Measurements from ENCODE around the gene TIMM13.
"Not testable (repeated sequence)": the region's sequence is repeated elsewhere in the genome, so short reads cannot be mapped to it uniquely, and the experiment has no call there.

TIMM13 gene

DNA sequence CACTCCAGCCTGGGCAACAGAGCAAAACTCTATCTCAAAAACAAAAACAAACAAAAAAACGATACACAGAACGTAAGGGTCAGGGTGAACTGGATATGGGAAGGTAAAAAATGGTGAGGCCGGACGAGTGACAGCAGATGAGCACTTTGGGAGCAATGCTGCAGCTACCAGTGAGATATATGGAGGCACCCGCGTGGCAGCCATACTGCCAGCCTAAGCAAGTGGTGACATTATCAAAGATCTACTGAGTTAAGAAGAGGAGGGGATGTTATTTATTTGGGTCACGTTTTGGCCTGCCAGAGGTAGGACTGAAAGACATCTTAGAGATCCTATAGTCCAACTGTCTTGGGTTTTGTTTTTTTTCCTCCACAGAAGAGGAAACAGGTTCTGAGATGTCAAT is 14.2 kb downstream of the TIMM13 start:
- DNase-seq, result no peak

DNA sequence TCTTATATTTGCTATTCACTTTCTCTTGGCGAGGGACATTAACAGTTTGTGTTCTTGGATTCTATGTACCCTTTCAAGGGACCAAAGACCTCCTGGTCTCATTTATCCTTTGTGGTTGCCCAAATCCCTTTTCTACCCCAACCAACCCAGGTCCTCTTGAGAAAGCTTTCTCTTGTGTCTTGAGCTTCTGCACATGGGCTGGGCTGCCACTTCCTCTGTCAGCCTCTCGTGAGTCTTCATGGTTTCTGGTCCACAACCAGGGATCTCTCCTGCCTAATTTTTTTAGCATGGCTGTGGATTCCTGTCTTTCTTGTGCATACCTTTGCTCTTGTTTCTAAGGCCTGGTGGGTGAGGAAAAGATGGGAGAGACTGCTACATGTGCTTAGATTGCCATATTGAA is 14.9 kb downstream of the TIMM13 start:
- DNase-seq, result no peak

GRCh38 chr19:2411709-2412108 is 15.7 kb downstream of the TIMM13 start:
- DNase-seq, result no peak

- no peak for DNase-seq
Measured at GRCh38 chr19:2410023-2410422, 17.4 kb downstream of the TIMM13 start.

- no peak for DNase-seq
Measured at GRCh38 chr19:2409352-2409912, 18.0 kb downstream of the TIMM13 start.

DNA sequence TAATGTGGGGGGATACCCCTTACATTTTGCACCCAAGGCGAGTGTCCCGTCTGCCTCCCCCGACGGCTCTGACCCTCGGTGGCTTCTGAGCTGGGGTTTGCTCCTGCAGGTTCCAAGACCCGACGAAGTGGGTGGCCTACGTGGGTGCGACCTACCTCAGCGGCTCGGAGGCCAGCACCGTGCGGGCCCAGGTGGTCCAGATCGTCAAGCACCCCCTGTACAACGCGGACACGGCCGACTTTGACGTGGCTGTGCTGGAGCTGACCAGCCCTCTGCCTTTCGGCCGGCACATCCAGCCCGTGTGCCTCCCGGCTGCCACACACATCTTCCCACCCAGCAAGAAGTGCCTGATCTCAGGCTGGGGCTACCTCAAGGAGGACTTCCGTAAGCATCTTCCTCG is 19.1 kb downstream of the TIMM13 start:
- no peak for DNase-seq

GRCh38 chr19:2399582-2399981 is 27.8 kb downstream of the TIMM13 start:
- DNase-seq, result no peak

DNA sequence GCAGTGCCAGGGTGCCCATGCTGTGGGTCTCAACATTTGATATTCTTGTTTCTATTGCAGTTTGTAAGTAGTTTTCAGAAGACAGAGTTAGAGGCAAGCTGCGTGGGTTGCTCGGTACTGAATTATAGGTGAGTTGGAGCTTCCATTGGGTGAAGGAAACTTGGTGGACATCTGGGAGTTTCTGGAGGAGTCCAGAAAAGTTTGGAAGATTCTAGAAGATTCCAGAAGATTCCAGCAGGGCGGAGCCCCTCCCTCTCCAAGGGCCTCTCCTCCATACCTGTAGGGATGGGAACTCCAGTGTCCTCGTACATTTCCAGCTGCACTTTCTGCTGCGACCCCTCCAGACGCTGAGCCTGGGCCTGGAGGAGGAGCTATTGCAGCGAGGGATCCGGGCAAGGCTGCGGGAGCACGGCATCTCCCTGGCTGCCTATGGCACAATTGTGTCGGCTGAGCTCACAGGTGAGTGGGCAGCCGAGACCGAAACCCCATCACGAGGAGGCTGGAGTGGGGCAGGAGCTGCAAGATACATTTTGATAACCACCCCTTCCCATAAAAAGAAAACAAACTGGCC is 28.6 kb downstream of the TIMM13 start:
- DNase-seq, result no peak

DNA sequence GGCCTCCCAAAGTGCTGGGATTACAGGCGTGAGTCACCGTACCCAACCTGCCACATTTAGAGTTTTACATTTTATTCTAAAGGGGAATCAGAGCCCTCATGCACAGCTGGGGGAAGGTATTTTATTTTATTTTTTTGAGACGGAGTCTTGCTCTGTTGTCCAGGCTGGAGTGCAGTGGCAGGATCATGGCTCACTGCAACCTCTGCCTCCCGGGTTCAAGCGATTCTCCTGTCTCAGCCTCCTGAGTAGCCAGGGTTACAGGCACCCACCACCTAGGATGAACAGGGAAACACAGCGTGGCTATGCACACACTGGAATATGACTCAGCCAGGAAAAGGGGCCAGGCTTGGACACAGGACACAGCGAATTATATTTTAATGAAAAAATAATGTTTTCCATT is 30.2 kb downstream of the TIMM13 start:
- DNase-seq, result not testable (repeated sequence)

DNA sequence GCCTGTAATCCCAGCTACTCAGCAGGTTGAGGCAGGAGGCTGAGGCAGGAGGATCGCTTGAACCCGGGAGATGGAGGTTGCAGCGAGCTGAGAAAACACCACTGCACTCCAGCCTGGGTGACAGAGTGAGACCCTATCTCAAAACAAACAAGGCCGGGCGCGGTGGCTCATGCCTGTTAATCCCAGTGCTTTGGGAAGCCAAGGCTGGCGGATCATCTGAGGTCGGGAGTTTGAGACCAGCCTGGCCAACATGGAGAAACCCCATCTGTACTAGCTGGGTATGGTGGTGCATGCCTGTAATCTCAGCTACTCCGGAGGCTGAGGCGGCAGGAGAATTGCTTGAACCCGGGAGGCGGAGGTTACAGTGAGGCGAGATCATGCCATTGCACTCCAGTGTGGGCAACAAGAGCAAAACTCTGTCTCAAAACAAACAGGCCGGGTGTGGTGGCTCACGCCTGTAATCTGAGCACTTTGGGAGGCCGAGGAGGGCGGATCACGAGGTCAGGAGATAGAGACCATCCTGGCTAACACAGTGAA is 32.0 kb downstream of the TIMM13 start:
- not testable (repeated sequence) for DNase-seq

GRCh38 chr19:2394442-2395292 is 32.7 kb downstream of the TIMM13 start:
- no peak for DNase-seq

DNA sequence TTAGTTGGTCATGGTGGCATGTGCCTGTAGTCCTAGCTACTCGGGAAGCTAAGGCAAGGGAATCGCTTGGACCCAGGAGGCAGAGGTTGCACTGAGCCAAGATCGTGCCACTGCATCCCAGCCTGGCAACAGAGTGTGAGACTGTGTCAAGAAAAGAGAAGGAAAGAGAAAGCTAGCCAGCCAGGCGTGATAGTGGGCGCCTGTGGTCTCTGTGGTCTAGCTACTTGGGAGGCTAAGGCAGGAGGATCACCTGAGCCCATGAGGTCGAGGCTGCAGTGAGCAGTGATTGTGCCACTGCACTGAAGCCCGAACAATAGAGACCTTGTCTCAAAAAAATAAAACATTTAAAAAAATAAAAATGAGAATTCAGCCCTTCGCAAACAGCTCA is 33.3 kb downstream of the TIMM13 start:
- DNase-seq, result no peak

DNA sequence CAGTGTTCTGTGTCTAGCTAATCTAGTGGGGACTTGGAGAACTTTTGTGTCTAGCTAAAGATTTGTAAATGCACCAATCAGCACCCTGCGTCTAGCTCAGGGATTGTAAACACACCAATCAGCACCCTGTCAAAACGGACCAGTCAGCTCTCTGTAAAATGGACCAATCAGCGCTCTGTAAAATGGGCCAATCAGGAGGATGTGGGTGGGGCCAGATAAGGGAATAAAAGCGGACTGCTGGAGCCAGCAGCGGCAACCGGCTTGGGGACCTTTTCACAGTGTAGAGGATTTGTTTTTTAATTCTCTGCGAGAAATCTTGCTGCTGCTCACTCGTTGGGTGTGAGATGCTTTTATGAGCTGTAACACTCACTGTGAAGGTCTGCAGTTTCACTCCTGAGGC is 34.5 kb downstream of the TIMM13 start:
- DNase-seq, result not testable (repeated sequence)

DNA sequence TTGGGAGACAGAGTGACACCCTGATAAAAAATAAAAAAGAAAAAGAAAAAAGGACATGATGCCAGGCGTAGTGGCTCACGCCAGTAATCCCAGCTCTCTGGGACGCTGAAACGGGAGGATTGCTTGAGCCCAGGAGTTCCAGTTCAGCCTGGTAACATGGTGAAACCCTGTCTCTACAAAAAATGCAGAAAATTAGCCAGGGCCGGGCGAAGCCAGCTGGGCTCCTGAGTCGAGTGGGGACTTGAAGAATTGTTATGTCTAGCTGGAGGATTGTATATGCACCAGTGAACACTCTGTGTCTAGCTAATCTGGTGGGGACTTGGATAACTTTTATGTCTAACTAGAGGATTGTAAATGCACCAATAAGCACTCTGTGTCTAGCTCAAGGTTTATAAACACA is 35.0 kb downstream of the TIMM13 start:
- no peak for DNase-seq

- DNase-seq, result peak; percentile 34 to 47
Measured at GRCh38 chr19:2391118-2391725, 36.2 kb downstream of the TIMM13 start.

DNA sequence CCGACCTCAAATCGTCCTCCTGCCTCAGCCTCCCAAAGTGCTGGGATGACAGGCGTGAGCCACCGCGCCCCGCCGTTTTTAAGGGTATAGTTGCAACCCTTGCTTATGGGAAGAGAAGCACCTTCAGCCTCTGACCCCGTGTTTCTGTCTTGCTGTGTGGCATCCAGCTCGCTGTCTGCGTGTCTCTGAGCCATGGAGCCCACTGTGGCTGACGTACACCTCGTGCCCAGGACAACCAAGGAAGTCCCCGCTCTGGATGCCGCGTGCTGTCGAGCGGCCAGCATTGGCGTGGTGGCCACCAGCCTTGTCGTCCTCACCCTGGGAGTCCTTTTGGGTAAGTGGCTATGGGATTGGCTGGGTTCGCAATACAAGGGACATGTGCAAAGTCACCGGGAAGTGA is 37.8 kb downstream of the TIMM13 start:
- no peak for DNase-seq

DNA sequence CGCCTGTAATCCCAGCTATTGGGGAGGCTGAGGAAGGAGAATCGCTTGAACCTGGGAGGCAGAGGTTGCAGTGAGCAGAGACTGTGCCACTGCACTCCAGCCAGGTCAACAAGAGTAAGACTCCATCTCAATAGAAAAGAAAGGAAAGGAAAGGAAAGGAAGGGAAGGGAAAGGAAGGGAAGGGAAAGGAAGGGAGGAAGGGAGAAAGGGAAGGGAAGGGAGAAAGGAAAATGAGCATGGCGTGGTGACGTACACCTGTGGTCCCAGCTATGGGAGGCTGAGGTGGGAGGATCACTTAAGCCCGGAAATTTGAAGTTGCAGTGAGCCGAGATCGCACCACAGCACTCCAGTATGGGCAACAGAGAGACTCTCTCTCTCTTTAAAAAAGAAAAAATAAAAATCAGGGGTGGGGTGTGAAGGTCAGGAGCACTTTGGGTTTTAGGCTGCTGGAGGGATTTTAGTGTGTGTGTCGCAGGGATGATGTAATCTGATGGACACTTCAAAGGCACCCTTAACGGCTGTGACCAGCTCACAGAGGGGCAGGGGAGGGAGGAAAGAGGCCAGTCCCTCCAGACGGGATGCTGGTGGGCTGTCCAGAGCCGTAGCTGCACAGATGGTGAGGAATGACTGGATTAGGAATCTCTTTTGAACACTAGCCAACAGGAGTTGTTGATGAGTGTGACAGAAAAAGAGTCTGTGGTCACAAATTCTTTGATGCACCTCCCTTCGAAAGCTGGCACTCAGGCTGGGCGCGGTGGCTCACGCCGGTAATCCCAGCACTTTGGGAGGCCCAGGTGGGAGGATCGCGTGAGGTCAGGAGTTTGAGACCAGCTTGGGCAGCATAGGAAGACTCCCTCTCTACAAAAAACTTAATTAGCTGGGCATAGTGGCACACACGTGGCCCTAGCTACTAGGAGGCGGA is 39.8 kb downstream of the TIMM13 start:
- no peak for DNase-seq

- no peak for DNase-seq
Measured at GRCh38 chr19:2385053-2385721, 42.2 kb downstream of the TIMM13 start.

- DNase-seq, result no peak
Measured at GRCh38 chr19:2382530-2383222, 44.7 kb downstream of the TIMM13 start.

DNA sequence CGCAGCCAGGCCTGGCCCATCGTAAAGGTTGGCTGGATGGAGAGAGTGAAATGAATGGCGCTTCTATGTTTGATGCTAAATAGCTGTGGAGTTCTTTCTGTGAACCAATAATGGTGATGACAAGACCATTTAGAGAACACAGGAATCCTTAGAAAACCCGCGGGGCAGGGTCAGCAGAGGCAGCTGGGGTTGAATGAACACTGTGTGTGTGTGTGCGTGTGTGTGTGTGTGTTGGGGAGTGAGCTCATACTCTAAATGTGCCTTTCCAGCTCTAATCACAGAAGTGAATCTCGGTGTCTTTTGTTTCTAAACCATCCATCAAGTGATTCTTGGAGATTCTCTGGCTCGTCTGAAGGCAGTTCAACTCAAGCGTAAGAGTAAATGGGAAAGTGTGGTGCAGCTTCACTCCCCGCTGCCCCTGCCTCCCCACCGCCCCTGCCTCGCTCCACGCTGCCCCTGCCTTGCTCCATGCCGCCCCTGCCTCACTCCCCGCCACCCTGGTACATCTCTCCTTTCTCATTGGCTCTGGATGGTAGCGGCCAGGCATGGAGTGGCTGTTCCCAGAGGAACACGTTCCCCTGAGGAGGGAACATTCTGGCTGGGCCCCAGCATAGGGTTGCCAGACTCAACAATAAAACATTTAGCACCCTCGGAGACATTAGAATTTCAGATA is 46.1 kb downstream of the TIMM13 start:
- DNase-seq, result no peak

DNA sequence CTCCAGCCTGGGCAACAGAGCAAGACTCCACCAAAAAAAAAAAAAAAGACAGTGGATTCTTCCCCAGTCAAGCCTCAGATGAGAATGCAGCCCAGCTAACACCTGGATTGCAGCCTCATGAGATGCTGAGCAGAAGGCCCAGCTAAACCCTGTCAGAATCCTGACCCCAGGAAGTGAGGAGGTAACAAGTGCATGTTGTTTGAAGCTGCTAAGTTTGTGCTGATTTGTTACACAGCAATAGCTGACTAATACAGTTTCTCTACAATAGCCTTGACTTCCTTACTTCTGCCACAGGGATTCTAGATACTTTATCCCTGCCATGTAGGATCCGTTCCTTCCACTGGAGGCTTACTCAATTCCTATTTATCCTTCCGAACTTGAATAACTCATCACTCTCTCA is 46.8 kb downstream of the TIMM13 start:
- no peak for DNase-seq
